Right renal pelvis (tissue), 4 donors: ENCODE measurements around the gene KCTD1. TPM values are rescaled to one million over a fixed set of nuclear protein-coding genes. Genes with fewer than 3 reads are reported as not detected.

Experiments
- DNase-seq, 4 donors: peaks; one replicate each; pipeline ENCODE4 v3.0.0-alpha.2; 2013; ENCODE audit warnings: low read depth in 4 of 4, low spot score in 3 of 4, missing footprints in 1 of 4
- polyA plus RNA-seq, 4 donors: library from polyadenylated mRNA; unstranded; fragments of 120-200 nt; gene quantifications; one replicate each; pipeline ENCODE4 v1.2.1, GENCODE V29; 2013; ENCODE audit not compliant: insufficient read length in 4 of 4

Gene KCTD1
- polyA plus RNA-seq, 4 donors: 67.3 to 81.6 (median 75.7) TPM

DNA sequence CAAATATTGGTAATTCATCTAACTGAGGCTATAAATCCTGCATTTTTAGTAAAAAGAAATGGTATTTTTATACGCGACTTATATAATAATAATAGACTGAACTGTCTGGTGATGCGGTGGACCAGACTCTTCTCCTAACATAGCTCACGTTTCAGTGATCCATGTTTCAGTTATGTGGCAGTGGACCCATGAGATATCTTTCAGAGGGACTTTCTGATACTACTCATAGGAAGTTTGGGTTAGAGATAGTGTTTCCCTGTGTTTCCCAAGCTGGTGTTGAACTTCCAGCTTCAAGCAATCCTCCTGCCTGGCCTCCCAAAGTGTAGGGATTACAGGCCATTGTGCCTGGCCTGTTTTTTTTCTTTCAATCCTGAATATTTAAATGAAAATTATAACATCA, 59.2 kb downstream of the KCTD1 start:
- no peak for DNase-seq

- DNase-seq: no peak
These were observed 59.8 kb downstream of the KCTD1 start for GRCh38 chr18:26488417-26489009.

DNA sequence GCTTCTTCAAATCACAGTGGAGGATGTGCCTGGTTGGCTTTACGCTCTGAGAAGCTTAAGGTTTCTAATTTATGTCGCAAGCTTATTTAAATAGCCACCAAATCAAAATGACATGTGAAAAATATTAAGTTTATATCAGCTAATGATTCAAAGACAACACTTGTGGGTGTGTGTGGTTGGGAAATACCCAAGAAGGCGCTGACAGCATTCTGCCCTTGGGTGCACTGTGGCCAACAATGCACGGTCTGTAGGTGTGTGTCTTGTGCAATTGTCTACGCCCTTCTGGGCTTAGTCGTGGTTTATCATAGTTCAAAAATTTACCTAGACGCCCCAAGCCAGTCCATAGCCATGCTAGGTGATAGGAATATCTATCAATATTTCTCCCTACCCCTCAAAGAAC, 60.9 kb downstream of the KCTD1 start:
- DNase-seq: no peak

GRCh38 chr18:26483633-26484032, 64.7 kb downstream of the KCTD1 start:
- DNase-seq: no peak

GRCh38 chr18:26482569-26482968, 65.8 kb downstream of the KCTD1 start:
- DNase-seq: no peak

DNA sequence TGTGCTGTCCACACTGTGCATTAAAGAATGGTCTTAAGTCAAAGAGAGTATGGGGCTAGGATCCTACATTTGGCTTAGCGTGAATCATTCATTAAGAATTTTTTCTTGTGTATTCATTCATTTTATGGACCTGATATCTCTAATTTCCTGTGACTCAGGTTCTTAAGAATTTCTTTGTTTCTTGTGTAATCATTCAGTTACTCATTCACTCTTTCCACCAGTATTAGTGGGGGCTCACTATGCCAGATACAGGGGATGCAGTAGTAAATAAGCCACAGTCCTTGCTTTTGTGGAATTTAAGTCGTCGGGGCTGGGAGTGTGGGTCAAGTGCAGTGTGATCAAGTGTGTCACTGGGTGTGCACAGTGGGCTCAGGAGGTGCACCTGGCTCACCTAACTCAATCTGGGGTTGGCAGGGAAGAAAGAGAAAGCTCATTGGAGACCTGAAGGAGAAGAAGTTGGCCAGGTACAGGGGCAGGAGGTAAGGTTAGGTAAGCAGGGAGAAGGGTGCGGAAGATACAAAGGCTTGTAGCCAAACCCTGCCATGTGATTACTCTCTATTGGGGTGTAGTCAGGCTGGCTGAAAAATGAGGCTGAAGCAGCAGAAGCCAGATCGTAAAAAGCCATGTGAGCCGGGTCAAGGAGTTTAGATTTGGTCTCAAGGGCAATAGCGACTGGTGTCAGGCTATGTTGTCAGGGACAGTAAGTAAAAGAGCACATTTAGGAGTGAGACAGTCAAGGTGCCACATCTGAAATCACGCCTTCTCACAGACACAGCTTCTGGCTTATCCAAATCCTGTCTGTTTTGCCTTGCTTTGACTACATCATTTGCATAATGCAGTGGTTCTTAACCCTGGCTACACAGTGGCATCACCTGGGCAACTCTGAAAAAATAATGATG, 67.2 kb downstream of the KCTD1 start:
- DNase-seq: peak in 1 of 4 donors; percentile 54

GRCh38 chr18:26479681-26480079, 68.7 kb downstream of the KCTD1 start:
- peak in 1 of 4 donors; percentile 55 for DNase-seq

DNA sequence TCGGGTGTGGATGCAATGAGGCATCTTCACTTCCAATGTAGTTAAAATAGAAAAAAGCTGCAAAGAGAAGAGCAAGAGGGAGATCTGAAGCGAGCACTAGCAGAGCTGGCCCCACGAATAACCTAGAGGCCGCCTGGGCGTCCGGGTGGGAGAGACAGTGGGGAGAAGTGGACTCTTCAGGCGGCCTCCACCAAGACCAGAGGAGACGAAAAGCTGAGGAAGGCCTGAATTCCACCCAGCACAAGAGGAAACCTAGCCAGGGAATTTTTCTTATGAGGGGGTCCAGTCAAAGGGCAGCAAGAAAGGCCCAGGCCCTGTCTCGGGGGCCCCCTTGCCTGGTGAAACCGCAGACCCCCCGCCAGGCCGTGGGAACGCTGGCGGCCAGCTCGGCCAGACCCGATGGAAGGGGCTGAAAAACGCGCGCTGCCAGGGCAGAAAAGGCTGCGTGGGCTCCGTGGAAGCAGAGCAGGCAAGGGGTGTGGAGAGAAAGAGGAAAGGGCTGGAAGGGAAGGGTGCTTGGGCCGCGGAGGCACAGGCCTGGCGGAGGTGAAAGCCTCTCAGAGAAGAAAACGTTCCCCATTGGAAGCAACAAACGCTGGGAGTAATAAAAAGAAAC, 69.2 kb downstream of the KCTD1 start:
- no peak for DNase-seq

GRCh38 chr18:26477828-26478466, 70.4 kb downstream of the KCTD1 start:
- no peak for DNase-seq

DNA sequence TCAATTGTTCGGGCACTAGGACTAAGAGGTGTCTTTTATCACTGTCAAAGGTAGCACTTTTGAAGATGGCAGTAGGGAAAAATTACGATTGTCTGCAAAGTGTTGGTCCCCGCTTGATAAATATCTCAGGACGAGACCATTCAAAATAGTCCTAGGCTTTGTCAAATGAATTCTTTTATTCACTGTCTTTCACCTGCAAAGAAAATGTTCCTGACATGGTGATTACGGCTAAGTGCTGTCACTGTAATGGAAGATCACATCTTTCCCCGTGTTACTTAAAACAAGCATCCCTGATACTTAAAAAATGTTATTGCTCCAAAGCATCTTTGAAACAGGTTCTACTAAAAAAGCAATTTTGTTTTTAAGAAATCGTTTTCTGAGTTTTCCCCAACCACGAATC, 71.7 kb downstream of the KCTD1 start:
- no peak for DNase-seq

GRCh38 chr18:26474542-26474941, 73.8 kb downstream of the KCTD1 start:
- DNase-seq: no peak

DNA sequence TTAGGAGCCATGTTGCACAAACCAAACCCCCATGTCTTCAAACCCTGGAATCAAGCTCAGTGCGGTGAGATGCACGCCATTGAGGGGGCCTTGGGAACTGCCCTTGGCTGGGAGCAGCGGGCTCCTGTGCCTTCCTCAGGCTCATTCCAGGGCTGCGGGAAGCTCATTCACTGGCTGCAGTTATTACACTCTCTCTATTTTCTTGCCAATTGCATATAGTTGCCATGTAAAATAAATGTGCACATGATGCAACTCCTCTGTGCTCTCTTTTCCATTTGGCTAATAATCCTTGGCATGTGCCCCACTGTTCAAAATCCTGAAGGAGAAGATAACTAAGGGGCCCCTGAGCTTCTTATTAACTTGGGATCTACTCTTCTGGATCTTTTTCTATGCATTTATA, 74.7 kb downstream of the KCTD1 start:
- no peak for DNase-seq

- DNase-seq: no peak
These were observed 76.5 kb downstream of the KCTD1 start for GRCh38 chr18:26471826-26472225.

DNA sequence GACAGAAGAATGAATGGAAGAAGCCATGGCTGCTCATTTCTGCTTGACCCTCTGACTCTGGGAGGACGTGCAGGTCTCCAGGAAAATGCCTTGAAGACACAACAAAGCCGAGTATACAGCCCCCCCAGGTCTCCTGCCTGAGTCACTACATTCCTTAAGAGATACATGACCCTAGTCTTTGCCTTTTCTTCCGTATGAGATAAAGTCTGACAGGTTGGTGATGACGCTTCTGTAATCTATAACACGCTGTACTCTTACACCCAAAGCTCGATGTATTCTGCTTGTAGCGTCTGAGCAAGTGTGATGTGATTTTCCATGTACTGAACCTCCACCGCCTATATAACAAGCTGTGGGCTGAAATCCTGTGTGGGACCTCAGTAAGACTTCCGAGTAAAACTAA, 77.3 kb downstream of the KCTD1 start:
- DNase-seq: no peak

DNA sequence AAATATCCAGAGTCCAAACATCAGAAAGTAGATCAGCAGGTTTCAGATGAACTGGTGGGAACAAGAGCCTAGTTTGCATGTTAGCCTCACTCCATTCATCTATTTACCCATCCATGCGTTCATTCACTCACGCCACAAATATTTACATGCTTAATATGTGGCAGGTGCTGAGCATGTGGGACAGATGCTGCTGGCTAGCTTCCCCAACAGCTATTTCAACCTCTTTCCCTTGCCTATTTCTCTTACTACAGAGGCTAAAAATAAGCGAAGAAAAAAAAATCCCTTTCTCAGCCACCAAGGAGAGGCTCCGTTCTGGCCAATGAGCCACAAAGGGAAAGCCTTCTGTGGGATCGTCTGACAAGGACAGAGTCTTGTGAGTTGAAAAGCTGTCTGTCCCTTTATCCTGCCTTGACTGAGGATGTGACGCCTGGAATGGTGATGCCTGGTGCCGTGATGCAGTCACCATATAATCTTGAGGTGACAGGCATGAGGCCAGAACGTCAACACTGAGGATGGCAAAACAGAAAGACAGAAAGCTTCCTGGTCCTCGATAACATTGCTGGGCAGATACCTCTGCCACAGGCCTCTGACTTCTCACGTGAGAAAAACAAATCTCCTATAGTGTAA, 78.2 kb downstream of the KCTD1 start:
- DNase-seq: no peak

- peak in 1 of 4 donors; percentile 57 for DNase-seq
These were observed 79.4 kb downstream of the KCTD1 start for GRCh38 chr18:26468931-26469340.

DNA sequence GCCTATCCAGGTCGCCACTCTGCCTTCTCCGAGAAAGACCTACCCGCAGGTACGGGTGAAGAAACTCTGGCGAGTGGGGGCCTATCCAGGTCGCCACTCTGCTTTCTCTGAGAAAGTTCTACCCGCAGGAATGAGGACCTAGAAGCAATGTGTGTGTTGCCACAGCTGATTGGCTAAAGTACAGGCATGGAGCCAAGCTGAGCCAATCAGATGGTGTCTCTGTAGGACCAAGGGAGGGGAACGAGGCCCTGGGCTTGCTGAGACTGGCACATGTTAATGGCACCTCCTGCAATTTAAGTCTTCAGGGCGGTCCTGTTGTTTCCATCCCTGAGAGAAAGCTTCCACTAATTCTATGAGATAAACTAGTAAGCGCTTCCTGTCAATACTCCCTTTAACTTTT, 82.3 kb downstream of the KCTD1 start:
- no peak for DNase-seq

DNA sequence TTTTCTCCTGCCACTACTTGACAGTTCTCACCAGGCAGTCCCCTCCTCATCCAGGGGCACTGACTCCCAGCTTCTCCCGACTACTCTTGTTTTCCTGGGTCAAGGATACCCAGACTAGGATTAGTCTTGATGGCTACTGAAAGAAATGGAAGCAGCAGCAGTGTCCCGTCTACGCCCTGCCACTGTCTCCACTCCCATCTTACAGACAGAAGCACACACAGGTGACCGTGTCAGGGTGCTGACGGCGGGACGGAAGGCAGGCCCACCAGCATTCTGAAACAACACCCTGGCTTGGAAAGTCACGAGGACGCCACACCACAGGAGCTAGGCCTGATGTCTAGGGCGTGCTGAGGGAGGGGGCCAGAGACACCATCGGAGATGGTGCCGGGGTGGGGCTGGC, 82.9 kb downstream of the KCTD1 start:
- no peak for DNase-seq

GRCh38 chr18:26464128-26465011, 84.0 kb downstream of the KCTD1 start:
- no peak for DNase-seq

DNA sequence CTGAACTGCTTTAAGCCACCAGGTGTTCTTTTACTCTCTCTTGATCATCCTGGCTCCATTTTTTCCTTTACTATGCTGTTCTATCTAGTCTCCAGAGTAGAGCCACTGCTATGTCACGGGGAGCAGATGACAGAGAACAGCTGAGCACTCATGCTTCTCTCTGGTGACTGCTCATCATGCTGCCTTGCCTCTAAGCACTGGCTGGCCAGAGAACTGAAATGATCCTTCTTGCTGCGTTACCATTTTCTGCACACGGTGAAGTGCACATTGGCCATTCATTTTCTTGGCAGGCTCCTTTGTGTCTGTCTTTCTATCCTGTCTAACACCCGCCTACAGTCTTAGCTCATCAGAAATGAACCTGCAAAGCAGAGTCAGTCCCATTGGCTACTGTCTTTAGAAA, 86.0 kb downstream of the KCTD1 start:
- DNase-seq: no peak
